Stimulated activated CD8-positive, alpha-beta memory T cell treated with anti-CD3 and anti-CD28 coated beads, Interleukin-12 subunit alpha, Interleukin-12 subunit beta, amount 100 ng/mL, for 24 hours (primary cell): ENCODE results near the gene DDAH1.

ENCODE experiments used
- DNase-seq: peaks from one replicate; pipeline ENCODE4 v3.0.0-alpha.2; 2020; ENCODE audit errors: extremely low read depth

Gene DDAH1

GRCh38 chr1:85274969-85275453 is 189.9 kb downstream of the DDAH1 start:
- DNase-seq: no peak

GRCh38 chr1:85273397-85273796 is 191.6 kb downstream of the DDAH1 start:
- DNase-seq: no peak

- DNase-seq: no peak
These were observed 196.0 kb downstream of the DDAH1 start for GRCh38 chr1:85268801-85269585.
